ENCODE results near the gene ZNF615. TPM values are rescaled to one million over a fixed set of nuclear protein-coding genes. Genes with fewer than 3 reads are reported as not detected.
"Not testable (repeated sequence)": the region's sequence is repeated elsewhere in the genome, so short reads cannot be mapped to it uniquely, and the experiment has no call there.

ZNF615 gene
- total RNA-seq, 1 experiment from 2014 or later = 5.3 TPM

GRCh38 chr19:52028780-52029123 is 20.7 kb upstream of the ZNF615 start:
- Histone ChIP-seq H2AFZ (peak overlapping the region; percentile 89), H3K4me3 (peak overlapping the region; percentile 79), H3K79me2 (ENCODE audit: low read depth) (peaks cover 16% of the 10 kb centered on the region), H3K27me3 (ENCODE audit: insufficient read depth, low read depth) (no peaks in the 10 kb centered on the region), H3K27ac (peak overlapping the region; percentile 69), H3K36me3 (ENCODE audit: low read depth) (peaks cover 44% of the 10 kb centered on the region), H3F3A (ENCODE audit: insufficient read depth, low read depth) (peaks cover 6% of the 10 kb centered on the region; the same call in 1 of the 2 replicates), H3K9me3 (ENCODE audit: insufficient read depth, low read depth) (peaks cover 75% of the 10 kb centered on the region), H4K20me1 (ENCODE audit: insufficient read depth) (no peaks in the 10 kb centered on the region), H3K4me2 (peak overlapping the region; percentile 76), H3K9me2 (ENCODE audit: insufficient read depth) (no peaks in the 10 kb centered on the region), H3K4me1 (replicated peaks; ENCODE audit: insufficient read depth) (peaks cover 7% of the 10 kb centered on the region; the same call in 1 of the 2 replicates)
- no peak for DNase-seq
- CTCF ChIA-PET = no interaction called here
- BruUV-seq (replicated peaks) = TSS peak; percentile 62
- POLR2A ChIA-PET (ENCODE audit: unreplicated experiment) = interaction anchor here (0.7 kb wide), 2 partner anchors 156 to 321 kb away, joined by 3 to 4 read pairs; no protein-coding TSS in a partner anchor
- intact Hi-C loops (cut with micrococcal nuclease; ENCODE audit: unreplicated experiment) = loop anchor here (1.0 to 5.0 kb wide), 3 partner anchors 20 to 126 kb away; partner anchors contain the start of genes ZNF350 and ZNF432
- TF ChIP-seq EZH2 (IDR thresholded peaks at IDR 0.05; ENCODE audit: low read depth) (no peak), CTCF (conservative IDR thresholded peaks at IDR 0.05) (no peak)

DNA sequence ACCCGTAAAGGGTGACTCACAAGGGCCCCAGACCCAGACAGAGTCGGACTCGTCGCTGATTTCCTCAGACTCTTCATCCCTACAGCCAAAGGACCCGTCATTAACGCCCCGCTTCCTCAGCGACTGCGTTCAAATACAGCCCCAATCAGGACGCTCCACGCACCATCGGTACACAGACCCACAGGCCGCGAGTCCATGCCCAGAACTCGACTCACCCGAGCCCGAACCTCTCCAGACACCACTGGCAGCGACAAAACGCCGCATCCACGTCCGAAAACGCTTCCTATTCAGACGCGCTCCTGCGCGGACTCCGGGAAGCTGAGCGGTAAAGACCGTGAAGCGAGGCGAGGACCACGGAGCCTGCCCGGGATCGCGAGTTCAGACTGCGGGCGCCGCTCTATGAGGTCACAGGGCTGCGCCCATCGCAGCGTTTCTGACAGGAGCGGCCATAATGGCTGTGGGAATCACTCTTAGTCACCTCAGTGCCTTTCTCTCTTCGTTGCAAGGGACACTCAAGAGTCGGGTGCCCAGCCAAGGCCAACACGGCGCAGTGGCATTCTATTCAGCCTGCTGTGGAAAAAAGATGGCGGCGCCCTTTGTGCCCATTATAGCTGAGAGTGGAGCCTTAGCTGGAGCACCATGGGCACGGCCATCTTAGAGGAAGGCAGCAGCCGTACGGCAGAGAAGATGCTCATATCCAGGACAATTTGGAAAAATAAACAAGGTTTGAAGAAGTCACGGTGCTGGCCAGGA is 20.2 kb upstream of the ZNF615 start, which contains the start of gene ZNF614:
Gene ZNF614, minus strand, starts transcription at position 353 of the 753 bp plus-strand sequence. CDS start 2,634 bp downstream, outside the sequence.
- ChIA-PET CTCF (no interaction called here), POLR2A (ENCODE audit: unreplicated experiment) (interaction anchor here (0.6 to 0.7 kb wide), 4 partner anchors 156 to 371 kb away, joined by 3 to 28 read pairs (median 5); no protein-coding TSS in a partner anchor)
- Histone ChIP-seq H3F3A (ENCODE audit: insufficient read depth, low read depth) (peaks cover 4% of the 10 kb centered on the region; the same call in 1 of the 2 replicates), H3K4me2 (peak within 1 kb of the TSS; percentile 76), H2AFZ (peak within 1 kb of the TSS; percentile 89), H3K4me1 (replicated peaks; ENCODE audit: insufficient read depth) (peaks cover 7% of the 10 kb centered on the region; the same call in 1 of the 2 replicates), H3K27me3 (ENCODE audit: insufficient read depth, low read depth) (no peaks in the 10 kb centered on the region), H3K4me3 (peak within 1 kb of the TSS; percentile 79), H3K27ac (peak within 1 kb of the TSS; percentile 69), H3K9me2 (ENCODE audit: insufficient read depth) (no peaks in the 10 kb centered on the region), H4K20me1 (ENCODE audit: insufficient read depth) (no peaks in the 10 kb centered on the region), H3K36me3 (ENCODE audit: low read depth) (peaks cover 44% of the 10 kb centered on the region), H3K9me3 (ENCODE audit: insufficient read depth, low read depth) (peaks cover 75% of the 10 kb centered on the region), H3K79me2 (ENCODE audit: low read depth) (peaks cover 16% of the 10 kb centered on the region)
- DNase-seq = peak; percentile 75 to 85
- TF ChIP-seq EZH2 (IDR thresholded peaks at IDR 0.05; ENCODE audit: low read depth) = no peak
- no peak for TF ChIP-seq CTCF (conservative IDR thresholded peaks at IDR 0.05)
- no TSS peak for BruUV-seq (replicated peaks)
- intact Hi-C loops (cut with micrococcal nuclease; ENCODE audit: unreplicated experiment) = loop anchor here (1.0 to 5.0 kb wide), 3 partner anchors 20 to 126 kb away; partner anchors contain the start of genes ZNF350 and ZNF432

DNA sequence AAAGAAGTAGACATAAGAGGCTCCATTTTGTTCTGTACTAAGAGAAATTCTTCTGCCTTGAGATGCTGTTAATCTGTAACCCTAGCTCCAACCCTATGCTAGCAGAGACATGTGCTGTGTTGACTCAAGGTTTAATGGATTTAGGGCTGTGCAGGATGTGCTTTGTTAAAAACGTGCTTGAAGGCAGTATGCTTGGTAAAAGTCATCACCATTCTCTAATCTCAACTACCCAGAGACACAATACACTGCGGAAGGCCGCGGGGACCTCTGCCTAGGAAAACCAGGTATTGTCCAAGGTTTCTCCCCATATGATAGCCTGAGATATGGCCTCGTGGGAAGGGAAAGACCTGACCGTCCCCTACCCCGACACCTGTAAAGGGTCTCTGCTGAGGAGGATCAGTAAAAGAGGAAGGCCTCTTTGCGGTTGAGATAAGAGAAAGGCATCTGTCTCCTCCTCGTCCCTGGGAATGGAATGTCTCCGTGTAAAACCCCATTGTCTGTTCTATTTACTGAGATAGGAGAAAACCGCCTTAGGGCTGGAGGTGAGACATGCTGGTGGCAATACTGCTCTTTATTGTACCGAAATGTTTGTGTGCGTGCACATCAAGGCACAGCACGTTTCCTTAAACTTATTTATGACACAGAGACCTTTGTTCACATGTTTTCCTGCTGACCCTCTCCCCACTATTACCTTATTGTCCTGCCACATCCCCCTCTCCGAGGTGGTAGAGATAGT is 18.4 kb upstream of the ZNF615 start:
- H3K9me2 ChIP-seq (ENCODE audit: insufficient read depth); DNase-seq; BruUV-seq (replicated peaks); H3K4me1 ChIP-seq (replicated peaks; ENCODE audit: insufficient read depth); H4K20me1 ChIP-seq (ENCODE audit: insufficient read depth); H3F3A ChIP-seq (ENCODE audit: insufficient read depth, low read depth); POLR2A ChIA-PET (ENCODE audit: unreplicated experiment); H3K27ac ChIP-seq; H2AFZ ChIP-seq; H3K27me3 ChIP-seq (ENCODE audit: insufficient read depth, low read depth); CTCF ChIA-PET: not testable (repeated sequence)
- Histone ChIP-seq H3K4me2 (0 out of 2 replicates have a peak overlapping the region, but pooled peaks have one; percentile 76), H3K36me3 (ENCODE audit: low read depth) (peaks cover 52% of the 10 kb centered on the region), H3K9me3 (ENCODE audit: insufficient read depth, low read depth) (peaks cover 63% of the 10 kb centered on the region), H3K79me2 (ENCODE audit: low read depth) (peaks cover 16% of the 10 kb centered on the region), H3K4me3 (peak overlapping the region; percentile 79; the same call in 1 of the 2 replicates)
- intact Hi-C loops (cut with micrococcal nuclease; ENCODE audit: unreplicated experiment) = loop anchor here (5.0 kb wide), 1 partner anchor 124 kb away; no protein-coding TSS in a partner anchor

DNA sequence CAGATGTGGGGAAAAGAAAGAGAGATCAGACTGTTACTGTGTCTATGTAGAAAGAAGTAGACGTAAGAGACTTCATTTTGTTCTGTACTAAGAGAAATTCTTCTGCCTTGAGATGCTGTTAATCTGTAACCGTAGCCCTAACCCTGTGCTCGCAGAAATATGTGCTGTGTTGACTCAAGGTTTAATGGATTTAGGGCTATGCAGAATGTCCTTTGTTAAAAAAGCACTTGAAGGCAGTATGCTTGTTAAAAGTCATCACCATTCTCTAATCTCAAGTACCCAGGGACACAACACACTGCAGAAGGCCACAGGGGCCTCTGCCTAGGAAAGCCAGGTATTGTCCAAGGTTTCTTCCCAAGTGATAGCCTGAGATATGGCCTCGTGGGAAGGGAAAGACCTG is 16.5 kb upstream of the ZNF615 start:
- H3K9me3 ChIP-seq (ENCODE audit: insufficient read depth, low read depth) = peaks cover 66% of the 10 kb centered on the region
- H3K4me2 ChIP-seq; H3K4me3 ChIP-seq; H3F3A ChIP-seq (ENCODE audit: insufficient read depth, low read depth); BruUV-seq (replicated peaks); H3K27me3 ChIP-seq (ENCODE audit: insufficient read depth, low read depth); CTCF ChIA-PET; intact Hi-C loops (cut with micrococcal nuclease; ENCODE audit: unreplicated experiment); H2AFZ ChIP-seq; H3K4me1 ChIP-seq (replicated peaks; ENCODE audit: insufficient read depth); H4K20me1 ChIP-seq (ENCODE audit: insufficient read depth); DNase-seq; POLR2A ChIA-PET (ENCODE audit: unreplicated experiment); H3K9me2 ChIP-seq (ENCODE audit: insufficient read depth); H3K27ac ChIP-seq: not testable (repeated sequence)
- peaks cover 16% of the 10 kb centered on the region for H3K79me2 ChIP-seq (ENCODE audit: low read depth)
- peaks cover 71% of the 10 kb centered on the region for H3K36me3 ChIP-seq (ENCODE audit: low read depth)

Data from PC-9 (cell line).